ENCODE results near the gene MCAM. TPM values are rescaled to one million over a fixed set of nuclear protein-coding genes. Genes with fewer than 3 reads are reported as not detected.

Gene MCAM
- total and polyA plus RNA-seq, 10 of the 15 experiments (the other 5 are each of a cell fraction or from before 2014, with no cell fraction given), result 3.1 to 19.7 (median 9.3) TPM

GRCh38 chr11:119309411-119309810 is 7.5 kb downstream of the MCAM start:
- ATAC-seq, result no peak
- no peak for DNase-seq (ENCODE audit: low read depth, low spot score)
- Histone ChIP-seq H4K20me1 (ENCODE audit: control insufficient read depth, insufficient read depth) (no peaks in the 10 kb centered on the region), H3K9me3 (replicated peaks; ENCODE audit: control insufficient read depth, insufficient read depth, low read length) (no peaks in the 10 kb centered on the region), H3K27ac (ENCODE audit: control insufficient read depth, insufficient read depth) (no peak overlapping the region), H3K4me3 (no peak overlapping the region), H3K4me1 (ENCODE audit: control insufficient read depth, insufficient read depth, low read length) (no peaks in the 10 kb centered on the region), H3K4me2 (ENCODE audit: control insufficient read depth, insufficient read depth) (no peak overlapping the region), H3K36me3 (ENCODE audit: control insufficient read depth in 2 of 2, insufficient read depth in 2 of 2, low read length in 1 of 2) (peaks cover 3 to 11% of the 10 kb centered on the region in 2 experiments; a peak in 3 of 4 replicates), H3K79me2 (ENCODE audit: control insufficient read depth, insufficient read depth, low read length) (no peaks in the 10 kb centered on the region), H3K27me3 (replicated peaks in 1 of 2; ENCODE audit: control insufficient read depth in 2 of 2, insufficient read depth in 2 of 2, low read length in 1 of 2) (no peaks in the 10 kb centered on the region), H2AFZ (ENCODE audit: control insufficient read depth, low read depth, low read length) (no peak overlapping the region), H3K9ac (ENCODE audit: control insufficient read depth, insufficient read depth, low read length) (no peak overlapping the region)
- 92% methylated on average over 11 of the region's 11 CpGs for WGBS (ENCODE audit: insufficient coverage, insufficient replicate concordance, low lambda C conversion rate, missing lambda C conversion rate)
- TF ChIP-seq CREM (IDR thresholded peaks at IDR 0.05; ENCODE audit: low read depth) (no peak), TBL1XR1 (IDR thresholded peaks at IDR 0.05; ENCODE audit: low read depth, low read length) (no peak), EGR1 (IDR thresholded peaks at IDR 0.05; ENCODE audit: borderline replicate concordance in 1 of 2, low read depth in 2 of 2, low read length in 2 of 2) (no peak), ATF2 (IDR thresholded peaks at IDR 0.05; ENCODE audit: low read length) (no peak)
- no peak for FAIRE-seq
- ChIA-PET RAD21 (ENCODE audit: unreplicated experiment) (no interaction called here), CTCF (interaction anchor here (0.7 to 5.1 kb wide), 3 partner anchors 13 to 60 kb away, joined by 3 to 45 read pairs (median 7); no protein-coding TSS in a partner anchor), POLR2A (interaction anchor here (0.5 to 1.4 kb wide), 3 partner anchors 12 to 172 kb away, joined by 3 to 7 read pairs (median 4); no protein-coding TSS in a partner anchor), SMC1A (ENCODE audit: uncharacterized antibody, unreplicated experiment) (interaction anchor here (1.4 to 2.7 kb wide), 3 partner anchors 12 to 112 kb away, joined by 4 to 8 read pairs (median 5); no protein-coding TSS in a partner anchor)
- no TSS peak for BruUV-seq (replicated peaks)
- in situ Hi-C loops (cut with MboI) (no loop called here), intact Hi-C loops (cut with micrococcal nuclease; ENCODE audit: unreplicated experiment) (no loop called here)

- Histone ChIP-seq H3K4me1 (ENCODE audit: control insufficient read depth, insufficient read depth, low read length) (no peaks in the 10 kb centered on the region), H3K79me2 (ENCODE audit: control insufficient read depth, insufficient read depth, low read length) (no peaks in the 10 kb centered on the region), H3K27ac (ENCODE audit: control insufficient read depth, insufficient read depth) (no peak overlapping the region), H3K9ac (ENCODE audit: control insufficient read depth, insufficient read depth, low read length) (no peak overlapping the region), H3K4me3 (no peak overlapping the region), H3K9me3 (replicated peaks; ENCODE audit: control insufficient read depth, insufficient read depth, low read length) (no peaks in the 10 kb centered on the region), H4K20me1 (ENCODE audit: control insufficient read depth, insufficient read depth) (no peaks in the 10 kb centered on the region), H3K4me2 (ENCODE audit: control insufficient read depth, insufficient read depth) (no peak overlapping the region), H2AFZ (ENCODE audit: control insufficient read depth, low read depth, low read length) (no peak overlapping the region), H3K36me3 (ENCODE audit: control insufficient read depth in 2 of 2, insufficient read depth in 2 of 2, low read length in 1 of 2) (peaks cover 11 to 14% of the 10 kb centered on the region in 2 experiments; a peak in 3 of 4 replicates), H3K27me3 (replicated peaks in 1 of 2; ENCODE audit: control insufficient read depth in 2 of 2, insufficient read depth in 2 of 2, low read length in 1 of 2) (no peaks in the 10 kb centered on the region)
- ATAC-seq (no peak), FAIRE-seq (no peak), DNase-seq (ENCODE audit: low read depth, low spot score) (no peak)
- BruUV-seq (replicated peaks), result no TSS peak
- 97% methylated on average over 5 of the region's 5 CpGs for WGBS (ENCODE audit: insufficient coverage, insufficient replicate concordance, low lambda C conversion rate, missing lambda C conversion rate)
- no peak for TF ChIP-seq ZNF207 (IDR thresholded peaks at IDR 0.05; ENCODE audit: borderline replicate concordance)
- TF ChIP-seq, protein P1, sequence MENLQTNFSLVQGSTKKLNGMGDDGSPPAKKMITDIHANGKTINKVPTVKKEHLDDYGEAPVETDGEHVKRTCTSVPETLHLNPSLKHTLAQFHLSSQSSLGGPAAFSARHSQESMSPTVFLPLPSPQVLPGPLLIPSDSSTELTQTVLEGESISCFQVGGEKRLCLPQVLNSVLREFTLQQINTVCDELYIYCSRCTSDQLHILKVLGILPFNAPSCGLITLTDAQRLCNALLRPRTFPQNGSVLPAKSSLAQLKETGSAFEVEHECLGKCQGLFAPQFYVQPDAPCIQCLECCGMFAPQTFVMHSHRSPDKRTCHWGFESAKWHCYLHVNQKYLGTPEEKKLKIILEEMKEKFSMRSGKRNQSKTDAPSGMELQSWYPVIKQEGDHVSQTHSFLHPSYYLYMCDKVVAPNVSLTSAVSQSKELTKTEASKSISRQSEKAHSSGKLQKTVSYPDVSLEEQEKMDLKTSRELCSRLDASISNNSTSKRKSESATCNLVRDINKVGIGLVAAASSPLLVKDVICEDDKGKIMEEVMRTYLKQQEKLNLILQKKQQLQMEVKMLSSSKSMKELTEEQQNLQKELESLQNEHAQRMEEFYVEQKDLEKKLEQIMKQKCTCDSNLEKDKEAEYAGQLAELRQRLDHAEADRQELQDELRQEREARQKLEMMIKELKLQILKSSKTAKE (IDR thresholded peaks at IDR 0.05; ENCODE audit: low read depth, poor library complexity, severe bottlenecking), result no peak
- ChIA-PET RAD21 (ENCODE audit: unreplicated experiment) (interaction anchor here (0.9 to 1.6 kb wide), 4 partner anchors 11 to 102 kb away, joined by 3 to 4 read pairs (median 3); partner anchors contain the start of gene CBL), CTCF (interaction anchor here (0.8 to 5.1 kb wide), 13 partner anchors 8 to 240 kb away, joined by 3 to 45 read pairs (median 3); partner anchors contain the start of genes HMBS and VPS11), SMC1A (ENCODE audit: uncharacterized antibody, unreplicated experiment) (interaction anchor here (0.6 to 2.7 kb wide), 6 partner anchors 14 to 160 kb away, joined by 3 to 8 read pairs (median 4); no protein-coding TSS in a partner anchor), POLR2A (interaction anchor here (0.6 kb wide), 1 partner anchor 839 kb away, joined by 3 read pairs; no protein-coding TSS in a partner anchor)
- intact Hi-C loops (cut with micrococcal nuclease; ENCODE audit: unreplicated experiment) (no loop called here), in situ Hi-C loops (cut with MboI) (no loop called here)
Observed at GRCh38 chr11:119307974-119308373, 9.0 kb downstream of the MCAM start.

Data from GM12878 (cell line).